Mesenchymal stem cell (in vitro differentiated cells and primary cell): Measurements from ENCODE around the gene RPS2.
"Not testable (repeated sequence)": the region's sequence is repeated elsewhere in the genome, so short reads cannot be mapped to it uniquely, and the experiment has no call there.

ENCODE experiments used
- DNase-seq: peaks from one replicate; pipeline ENCODE4 v3.0.0-alpha.2; 2013
- H2AFZ ChIP-seq: one replicate; pipeline ENCODE4 v1.6.1; 2013; ENCODE audit warnings: low read depth, mild to moderate bottlenecking, control low read depth, inconsistent platforms, low read length, moderate library complexity
- H2AK5ac ChIP-seq: 2 replicates; pipeline ENCODE4 v1.6.1; 2013; ENCODE audit warnings: low read length, moderate library complexity, mild to moderate bottlenecking, inconsistent platforms; ENCODE audit not compliant: severe bottlenecking
- H2BK120ac ChIP-seq: one replicate; pipeline ENCODE4 v1.6.1; 2013; ENCODE audit warnings: low read depth, mild to moderate bottlenecking, inconsistent platforms, low read length, moderate library complexity
- H2BK12ac ChIP-seq, 2 experiments: one replicate each; pipeline ENCODE4 v1.6.1; 2013; ENCODE audit warnings: inconsistent platforms in 2 of 2, low read length in 2 of 2, mild to moderate bottlenecking in 2 of 2, moderate library complexity in 2 of 2, control low read depth in 1 of 2
- H2BK15ac ChIP-seq: one replicate; pipeline ENCODE4 v1.6.1; 2013; ENCODE audit warnings: mild to moderate bottlenecking, low read depth, inconsistent platforms; ENCODE audit not compliant: poor library complexity, severe bottlenecking
- H2BK5ac ChIP-seq: 2 replicates; pipeline ENCODE4 v1.6.1; 2013; ENCODE audit warnings: low read depth, mild to moderate bottlenecking, low read length, control low read depth, inconsistent platforms; ENCODE audit not compliant: poor library complexity, severe bottlenecking
- H3K14ac ChIP-seq, 2 experiments: one replicate each; pipeline ENCODE4 v1.6.1; 2013; ENCODE audit warnings: inconsistent platforms in 2 of 2, low read length in 2 of 2, control low read depth in 1 of 2, mild to moderate bottlenecking in 1 of 2, moderate library complexity in 1 of 2
- H3K18ac ChIP-seq, 2 experiments: one replicate each; pipeline ENCODE4 v1.6.1; 2013; ENCODE audit warnings: inconsistent platforms in 2 of 2, low read length in 2 of 2, control low read depth in 1 of 2, low read depth in 1 of 2, mild to moderate bottlenecking in 1 of 2
- H3K23ac ChIP-seq, 2 experiments: one replicate each; pipeline ENCODE4 v1.6.1; 2013; ENCODE audit warnings: inconsistent platforms in 2 of 2, low read length in 2 of 2, mild to moderate bottlenecking in 2 of 2, moderate library complexity in 2 of 2, control low read depth in 1 of 2
- H3K27ac ChIP-seq: 2 replicates; pipeline ENCODE4 v1.5.1; 2013; ENCODE audit warnings: mild to moderate bottlenecking, moderate library complexity, low read length, control low read depth, inconsistent platforms; ENCODE audit not compliant: poor library complexity, severe bottlenecking
- H3K27me3 ChIP-seq, 2 experiments: 2 replicates each; pipeline versions ENCODE4 v1.6.1 to v1.7.0; 2013; ENCODE audit warnings: low read length in 2 of 2, mild to moderate bottlenecking in 2 of 2, moderate library complexity in 2 of 2, control low read depth in 1 of 2, inconsistent platforms in 1 of 2; ENCODE audit not compliant: control insufficient read depth in 1 of 2, insufficient read depth in 1 of 2
- H3K36me3 ChIP-seq, 2 experiments: 2 replicates each; pipeline versions ENCODE4 v1.6.1 to v1.7.0; 2013; ENCODE audit warnings: low read length in 2 of 2, control low read depth in 1 of 2, inconsistent platforms in 1 of 2, low read depth in 1 of 2, mild to moderate bottlenecking in 1 of 2; ENCODE audit not compliant: insufficient read depth in 2 of 2, control insufficient read depth in 1 of 2
- H3K4ac ChIP-seq, 2 experiments: one replicate each; pipeline ENCODE4 v1.6.1; 2013; ENCODE audit warnings: inconsistent platforms in 2 of 2, low read length in 2 of 2, mild to moderate bottlenecking in 2 of 2, moderate library complexity in 2 of 2, control low read depth in 1 of 2, low read depth in 1 of 2
- H3K4me1 ChIP-seq: 2 replicates; pipeline ENCODE4 v1.6.1; 2013; ENCODE audit warnings: low read depth, low read length, control low read depth; ENCODE audit not compliant: control insufficient read depth, insufficient read depth
- H3K4me2 ChIP-seq: 2 replicates; pipeline ENCODE4 v1.6.1; 2013; ENCODE audit warnings: low read length, mild to moderate bottlenecking, inconsistent platforms; ENCODE audit not compliant: poor library complexity, severe bottlenecking
- H3K4me3 ChIP-seq, 2 experiments: 2 replicates each; pipeline versions ENCODE4 v1.5.1 to v1.7.0; 2013; ENCODE audit warnings: low read length in 2 of 2, mild to moderate bottlenecking in 2 of 2, control low read depth in 1 of 2, low read depth in 1 of 2; ENCODE audit not compliant: insufficient read depth in 1 of 2
- H3K79me1 ChIP-seq: replicated peaks from 2 replicates; pipeline ENCODE4 v1.6.1; 2013; ENCODE audit warnings: mild to moderate bottlenecking, control low read depth, low read length, inconsistent platforms; ENCODE audit not compliant: poor library complexity, severe bottlenecking
- H3K9ac ChIP-seq: 2 replicates; pipeline ENCODE4 v1.7.0; 2013; ENCODE audit warnings: mild to moderate bottlenecking, low read length, moderate library complexity
- H3K9me3 ChIP-seq: 2 replicates; pipeline ENCODE4 v1.7.0; 2013; ENCODE audit warnings: mild to moderate bottlenecking, low read length; ENCODE audit not compliant: control insufficient read depth
- H4K8ac ChIP-seq: one replicate; pipeline ENCODE4 v1.6.1; 2013; ENCODE audit warnings: inconsistent platforms, mild to moderate bottlenecking, low read length, moderate library complexity
- H4K91ac ChIP-seq: one replicate; pipeline ENCODE4 v1.6.1; 2013; ENCODE audit warnings: mild to moderate bottlenecking, low read length, inconsistent platforms
- WGBS: methylation state at CpG from one replicate; pipeline ENCODE4 v1.1.7; 2013; ENCODE audit warnings: mixed read lengths; 5-methylcytosine and 5-hydroxymethylcytosine counted together

Gene RPS2

DNA sequence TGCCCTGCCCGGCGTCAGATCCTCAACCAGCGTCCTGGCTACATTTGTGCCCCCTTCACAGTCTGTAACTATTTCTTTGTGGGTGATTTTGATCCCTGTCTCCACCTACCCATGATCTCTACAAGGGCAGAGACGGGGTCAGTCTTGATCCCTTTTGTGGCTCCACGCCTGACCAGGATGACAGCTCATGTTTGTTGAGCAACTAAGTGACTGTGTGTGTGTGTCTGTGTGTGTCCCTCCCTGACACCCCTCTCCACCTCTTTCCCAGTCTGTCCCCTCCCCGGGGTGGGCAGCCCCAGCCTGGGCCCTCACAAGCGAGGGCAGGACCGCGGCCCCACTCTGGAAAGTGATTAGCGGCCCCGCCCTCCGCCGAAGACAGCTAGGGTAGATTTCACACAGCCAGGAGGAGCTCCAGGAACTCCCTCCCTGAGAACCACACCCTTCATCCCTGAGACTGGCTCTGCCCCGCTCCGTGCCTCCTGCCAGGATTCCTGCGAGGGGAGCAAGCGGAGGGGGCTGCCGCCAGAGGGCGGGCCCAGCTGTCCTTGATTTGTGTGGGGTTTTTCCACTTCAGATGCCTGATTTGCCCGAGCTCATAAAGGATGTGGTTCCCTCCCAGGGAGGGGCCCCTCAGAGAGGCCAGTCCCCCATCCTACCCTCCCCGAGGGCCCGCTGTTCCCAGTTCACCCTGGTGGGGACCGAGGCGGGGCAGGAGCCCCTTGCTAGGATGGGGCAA, 41.2 kb downstream of the RPS2 start:
- peak overlapping the region in 1 of 2 experiments; percentile 49 for H3K18ac ChIP-seq

DNA sequence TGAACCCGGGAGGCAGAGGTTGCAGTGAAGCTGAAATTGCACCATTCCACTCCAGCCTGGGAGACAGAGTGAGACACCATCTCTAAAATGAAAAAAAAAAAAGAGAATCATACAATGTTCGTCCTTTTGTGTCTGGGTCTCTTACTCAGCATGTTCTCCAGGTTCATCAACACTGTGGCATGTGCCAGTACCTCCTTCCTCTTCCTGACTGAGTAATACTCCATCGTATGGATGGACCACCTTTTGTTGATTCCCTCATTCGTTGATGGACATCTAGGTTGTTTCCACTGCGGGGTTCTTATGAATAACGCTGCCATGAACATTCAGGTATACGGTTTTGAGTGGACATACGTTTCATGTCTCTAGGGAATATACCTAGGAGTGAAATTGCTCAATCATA, 42.3 kb downstream of the RPS2 start:
- WGBS, result 82% methylated on average over 8 of the region's 8 CpGs
- H2BK5ac ChIP-seq, result no peak overlapping the region
- no peak overlapping the region for H4K8ac ChIP-seq
- no peak overlapping the region for H3K27ac ChIP-seq
- DNase-seq, result no peak
- no peak overlapping the region for H3K23ac ChIP-seq
- H3K18ac ChIP-seq, result no peak overlapping the region
- H3K9me3 ChIP-seq, result no peaks in the 10 kb centered on the region
- H4K91ac ChIP-seq, result no peak overlapping the region
- no peak overlapping the region for H2BK120ac ChIP-seq
- H3K9ac ChIP-seq, result no peak overlapping the region
- no peak overlapping the region for H3K4me3 ChIP-seq
- H2AK5ac ChIP-seq, result no peak overlapping the region
- H3K14ac ChIP-seq, result no peak overlapping the region
- H2AFZ ChIP-seq, result no peak overlapping the region
- H3K36me3 ChIP-seq, result no peaks in the 10 kb centered on the region
- H3K79me1 ChIP-seq, result no peaks in the 10 kb centered on the region
- no peak overlapping the region for H3K4me2 ChIP-seq
- peaks cover 23% of the 10 kb centered on the region for H3K4me1 ChIP-seq
- no peak overlapping the region for H2BK15ac ChIP-seq
- no peak overlapping the region for H2BK12ac ChIP-seq
- H3K4ac ChIP-seq, result no peak overlapping the region
- peaks cover 61 to 65% of the 10 kb centered on the region in 2 experiments for H3K27me3 ChIP-seq

More for the DNA sequence above, 41.2 kb downstream of the RPS2 start:
- Histone ChIP-seq H2BK5ac (no peak overlapping the region), H3K14ac (no peak overlapping the region), H2BK15ac (no peak overlapping the region), H4K8ac (peak overlapping the region; percentile 55), H2AK5ac (no peak overlapping the region), H4K91ac (no peak overlapping the region), H3K23ac (no peak overlapping the region), H3K9me3 (no peaks in the 10 kb centered on the region), H3K79me1 (no peaks in the 10 kb centered on the region), H3K4me2 (no peak overlapping the region), H3K4me1 (peaks cover 18% of the 10 kb centered on the region), H2AFZ (peak overlapping the region; percentile 21), H3K36me3 (no peaks in the 10 kb centered on the region), H2BK120ac (no peak overlapping the region), H2BK12ac (peak overlapping the region in 1 of 2 experiments; percentile 6), H3K27me3 (peaks cover 56 to 61% of the 10 kb centered on the region in 2 experiments), H3K4me3 (no peak overlapping the region), H3K27ac (no peak overlapping the region), H3K4ac (peak overlapping the region in 1 of 2 experiments; percentile 11), H3K9ac (no peak overlapping the region)
- WGBS, result 17% methylated on average over 21 of the region's 24 CpGs
- peak; percentile 62 for DNase-seq

DNA sequence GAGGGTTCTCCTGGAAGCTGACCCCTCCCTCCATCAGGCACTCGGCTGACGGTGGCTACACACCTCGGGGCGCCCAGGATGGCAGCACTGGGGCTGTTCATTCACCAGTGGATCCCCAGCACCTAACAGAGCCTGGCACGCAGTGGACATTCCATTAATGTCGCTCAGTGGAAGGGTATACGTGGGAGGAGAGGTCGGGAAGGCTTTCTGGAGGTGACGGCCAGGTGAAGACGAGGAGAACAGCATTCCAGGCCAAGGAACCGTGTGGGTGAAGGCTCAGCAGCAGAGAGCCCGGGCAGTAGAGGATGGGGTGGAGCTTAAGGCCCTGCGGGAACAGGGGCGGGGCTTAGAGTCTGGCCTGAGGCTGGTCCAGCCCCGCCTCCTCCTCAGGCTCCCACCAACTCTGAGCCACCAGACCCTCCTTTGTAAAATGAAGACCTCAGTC, 43.9 kb downstream of the RPS2 start:
- no peaks in the 10 kb centered on the region for H3K36me3 ChIP-seq
- peaks cover 18% of the 10 kb centered on the region for H3K4me1 ChIP-seq
- no peak overlapping the region for H2BK5ac ChIP-seq
- H2AK5ac ChIP-seq, result no peak overlapping the region
- H4K8ac ChIP-seq, result no peak overlapping the region
- peaks cover 77 to 82% of the 10 kb centered on the region in 2 experiments for H3K27me3 ChIP-seq
- no peak overlapping the region for H2BK15ac ChIP-seq
- H3K79me1 ChIP-seq, result no peaks in the 10 kb centered on the region
- H3K4ac ChIP-seq, result no peak overlapping the region
- H3K9ac ChIP-seq, result no peak overlapping the region
- H2BK120ac ChIP-seq, result no peak overlapping the region
- H3K4me3 ChIP-seq, result no peak overlapping the region
- H3K9me3 ChIP-seq, result no peaks in the 10 kb centered on the region
- DNase-seq, result peak; percentile 28
- H2AFZ ChIP-seq, result no peak overlapping the region
- H3K27ac ChIP-seq, result no peak overlapping the region
- no peak overlapping the region for H2BK12ac ChIP-seq
- H3K4me2 ChIP-seq, result no peak overlapping the region
- H3K23ac ChIP-seq, result no peak overlapping the region
- no peak overlapping the region for H4K91ac ChIP-seq
- WGBS, result 12% methylated on average over 12 of the region's 15 CpGs
- H3K14ac ChIP-seq, result no peak overlapping the region
- H3K18ac ChIP-seq, result no peak overlapping the region

- not testable (repeated sequence) for H3K27ac ChIP-seq, H2AK5ac ChIP-seq, H3K9me3 ChIP-seq, H2AFZ ChIP-seq, H2BK5ac ChIP-seq, H3K79me1 ChIP-seq, H4K91ac ChIP-seq, H3K14ac ChIP-seq, H2BK120ac ChIP-seq, H4K8ac ChIP-seq, DNase-seq, H3K9ac ChIP-seq, H3K4ac ChIP-seq, H3K23ac ChIP-seq, H3K36me3 ChIP-seq, H2BK12ac ChIP-seq, H2BK15ac ChIP-seq, H3K4me3 ChIP-seq, H3K4me2 ChIP-seq, H3K18ac ChIP-seq
- Histone ChIP-seq H3K27me3 (peaks cover 83 to 88% of the 10 kb centered on the region in 2 experiments), H3K4me1 (peaks cover 18% of the 10 kb centered on the region)
- WGBS, result 75% methylated on average over 21 of the region's 21 CpGs
Observed at GRCh38 chr16:1920122-1920521, 44.5 kb downstream of the RPS2 start.
